Measurements from ENCODE around the gene FAM240A.

Gene FAM240A

GRCh38 chr3:46662771-46663551, 50.6 kb downstream of the FAM240A start:
- DNase-seq (ENCODE audit: low read depth in 2 of 2): no peak

- no peak for DNase-seq (ENCODE audit: low read depth in 2 of 2)
These were observed 51.3 kb downstream of the FAM240A start for GRCh38 chr3:46663591-46664135.

- no peak for DNase-seq (ENCODE audit: low read depth in 2 of 2)
These were observed 52.1 kb downstream of the FAM240A start for GRCh38 chr3:46664188-46664970.

DNA sequence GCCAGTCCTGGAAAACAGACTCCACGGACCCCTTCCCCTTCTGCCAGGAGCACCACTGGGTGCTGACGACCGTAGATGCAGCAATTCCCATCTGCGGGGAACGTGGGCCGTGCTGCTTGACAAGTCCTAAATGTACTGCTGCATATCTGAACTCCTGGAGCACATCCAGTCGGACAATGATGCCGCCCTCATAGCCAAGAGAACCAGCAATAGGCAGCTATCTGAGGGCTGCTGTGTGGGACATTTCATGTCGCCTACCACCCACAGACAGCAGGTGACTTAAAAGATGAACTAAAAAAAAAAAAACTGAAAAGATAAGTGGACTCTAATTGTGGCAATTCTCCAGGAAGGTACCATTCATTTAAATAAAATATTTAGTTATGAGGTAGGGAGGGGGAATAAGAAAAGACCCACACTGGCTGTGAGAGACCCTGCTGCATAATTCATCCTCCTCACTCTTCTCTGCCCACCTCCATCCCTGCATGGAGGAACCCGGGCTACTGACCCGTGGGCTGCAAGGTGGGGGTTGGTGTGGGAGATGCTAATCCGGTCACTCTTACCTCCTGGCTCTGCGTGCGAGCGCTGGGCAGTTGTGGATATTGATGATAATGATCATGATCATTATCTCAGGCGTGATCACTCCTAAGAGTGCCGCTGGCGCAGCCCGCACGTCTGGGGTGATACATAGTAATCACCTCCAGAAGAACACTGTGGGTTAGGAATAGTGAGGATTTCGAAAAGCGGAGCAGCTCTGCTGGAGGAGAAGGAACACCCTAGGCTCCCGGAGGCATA, 52.8 kb downstream of the FAM240A start:
- DNase-seq (ENCODE audit: low read depth in 2 of 2): no peak

DNA sequence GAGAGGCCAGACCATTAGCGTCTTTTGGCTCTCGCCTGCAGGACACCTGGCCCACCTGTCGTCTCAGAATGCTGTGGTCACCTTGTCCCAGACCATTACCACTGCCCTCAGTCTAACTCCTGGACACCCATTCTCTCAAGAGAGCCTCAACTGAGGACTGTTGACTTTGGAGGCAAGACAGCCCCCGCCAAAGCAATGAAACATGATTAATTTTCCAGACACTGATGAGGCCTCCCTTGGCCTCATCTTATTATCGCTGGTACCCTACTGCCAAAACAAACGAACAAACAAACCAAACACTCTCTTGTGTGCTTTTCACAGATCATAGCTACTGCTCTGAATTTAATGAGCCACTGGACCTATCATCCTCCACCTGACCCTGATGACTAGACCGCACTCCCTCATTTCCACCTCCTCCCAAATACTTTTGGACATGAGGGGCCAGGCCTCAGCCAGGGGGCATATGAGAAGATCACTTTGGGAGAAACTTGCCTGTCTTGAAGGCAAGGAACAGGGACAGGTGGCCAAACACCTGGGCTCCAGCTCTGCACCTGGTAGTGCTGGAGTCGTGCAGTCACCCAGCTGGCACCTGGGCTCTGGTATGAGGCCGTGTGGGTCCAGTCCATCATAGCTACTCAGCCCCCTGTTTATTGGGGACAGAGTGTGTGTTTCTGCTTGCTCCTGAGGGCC, 53.6 kb downstream of the FAM240A start:
- no peak for DNase-seq (ENCODE audit: low read depth in 2 of 2)

DNA sequence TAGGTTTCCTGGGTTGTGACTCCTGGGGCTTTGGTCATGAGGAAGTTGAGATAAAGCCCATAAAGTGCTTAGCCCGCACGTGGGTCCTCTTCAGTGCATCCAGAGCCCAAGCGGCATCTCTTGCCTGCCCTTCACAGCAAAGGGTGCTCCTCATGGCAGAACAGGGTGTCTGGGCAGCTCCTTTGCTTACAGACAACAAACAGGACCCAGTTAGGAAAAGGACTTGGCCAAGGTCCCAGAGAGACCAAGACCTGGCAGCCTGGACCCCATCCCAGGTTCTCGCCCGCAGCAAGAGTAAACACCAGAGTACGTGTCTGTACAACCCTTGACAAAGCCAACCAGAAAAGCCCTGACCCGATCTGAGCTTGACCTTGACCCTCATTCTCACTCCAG, 54.1 kb downstream of the FAM240A start:
- no peak for DNase-seq (ENCODE audit: low read depth in 2 of 2)

GRCh38 chr3:46667061-46667621, 54.8 kb downstream of the FAM240A start:
- no peak for DNase-seq (ENCODE audit: low read depth in 2 of 2)

DNA sequence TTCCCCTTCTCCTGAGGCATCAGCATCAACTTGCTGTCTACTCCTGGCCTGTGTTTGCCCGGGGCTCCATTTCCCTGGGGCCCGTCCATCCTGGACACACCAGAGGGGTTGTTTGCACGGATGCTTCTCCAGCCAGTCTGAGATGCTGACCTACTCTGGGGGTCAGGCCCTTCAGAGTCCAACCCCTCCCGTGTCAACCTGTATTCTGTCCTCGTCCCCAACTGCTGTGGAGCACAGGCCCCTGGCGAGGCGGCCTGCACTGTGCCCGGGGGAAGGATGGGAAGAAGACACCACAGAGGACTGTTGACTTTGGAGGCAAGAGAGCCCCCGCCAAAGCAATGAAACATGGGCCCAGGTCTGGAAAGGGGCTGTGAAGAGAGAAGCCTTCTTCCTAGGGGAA, 55.3 kb downstream of the FAM240A start:
- DNase-seq (ENCODE audit: low read depth in 2 of 2): no peak

- DNase-seq (ENCODE audit: low read depth in 2 of 2): no peak
These were observed 55.8 kb downstream of the FAM240A start for GRCh38 chr3:46668116-46668515.

- no peak for DNase-seq (ENCODE audit: low read depth in 2 of 2)
These were observed 56.3 kb downstream of the FAM240A start for GRCh38 chr3:46668591-46668990.

GRCh38 chr3:46669191-46669999, 57.1 kb downstream of the FAM240A start:
- no peak for DNase-seq (ENCODE audit: low read depth in 2 of 2)

DNA sequence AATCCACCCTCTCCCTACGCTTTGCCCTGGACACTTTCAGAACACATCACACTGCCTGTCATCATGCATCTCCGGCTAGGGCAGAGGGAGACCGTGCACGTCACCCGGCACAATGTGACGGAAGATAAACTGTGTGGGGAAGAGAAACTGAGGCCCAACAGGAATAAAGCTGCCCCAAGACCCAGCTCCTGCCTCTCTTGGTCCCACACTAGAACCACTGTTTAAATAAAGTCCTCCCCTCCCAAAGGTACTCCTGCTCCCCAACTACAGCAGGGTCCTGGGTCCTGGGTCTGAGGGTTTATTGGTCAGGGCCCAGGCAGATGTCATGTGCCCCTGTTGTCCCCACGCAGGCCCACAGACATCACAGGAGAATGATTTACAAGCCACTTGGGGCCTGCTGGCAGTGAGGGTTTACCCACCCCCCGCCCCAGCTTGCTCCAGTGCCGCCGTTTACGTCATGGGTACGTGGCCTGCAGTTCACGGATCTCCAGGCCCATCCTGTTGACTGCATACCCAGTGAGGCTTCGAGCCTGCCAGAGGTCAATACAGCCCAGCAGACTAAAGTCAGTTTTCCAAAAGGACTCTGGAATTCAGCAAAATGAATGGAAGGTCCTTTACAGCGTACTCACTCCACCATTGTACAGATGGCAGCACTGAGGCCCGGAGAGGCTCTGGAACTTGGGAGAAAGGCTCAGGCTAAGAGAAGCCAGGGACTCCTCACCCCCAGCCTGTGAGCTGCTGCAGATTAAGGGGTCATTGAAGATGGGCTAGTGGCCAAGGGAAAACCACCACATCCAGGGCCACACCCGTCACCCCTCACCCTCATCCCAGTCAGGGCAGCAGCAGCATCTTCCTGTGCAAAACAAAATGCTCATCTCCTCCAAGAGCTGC, 57.9 kb downstream of the FAM240A start:
- no peak for DNase-seq (ENCODE audit: low read depth in 2 of 2)

DNA sequence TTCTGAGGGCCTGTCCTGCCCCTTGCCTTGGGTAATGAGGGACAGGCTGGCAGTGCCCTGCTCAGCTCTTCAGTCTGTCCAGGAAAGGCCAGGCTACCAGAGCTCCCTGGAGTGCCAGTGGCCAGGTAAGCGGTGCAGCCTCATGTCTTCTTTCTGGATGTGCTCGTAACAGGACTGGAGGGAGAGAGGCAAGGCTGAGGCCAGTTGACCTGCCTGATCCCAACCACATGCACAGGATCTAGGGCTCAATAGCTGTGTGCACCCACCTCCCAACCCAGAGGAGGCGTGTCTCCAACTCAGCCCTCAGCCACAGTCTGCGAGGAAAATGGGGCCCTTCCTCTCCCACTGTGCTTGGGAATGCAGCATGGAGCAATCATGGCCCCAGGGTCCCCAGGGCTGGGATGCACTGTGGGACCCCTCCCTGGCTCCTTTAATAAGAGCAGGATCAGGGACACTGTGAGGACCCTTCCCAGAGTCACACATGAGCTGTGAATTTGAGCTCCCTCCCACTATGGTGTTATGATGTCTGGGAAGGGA, 58.6 kb downstream of the FAM240A start:
- no peak for DNase-seq (ENCODE audit: low read depth in 2 of 2)

GRCh38 chr3:46671541-46672348, 59.4 kb downstream of the FAM240A start:
- DNase-seq (ENCODE audit: low read depth in 2 of 2): no peak

DNA sequence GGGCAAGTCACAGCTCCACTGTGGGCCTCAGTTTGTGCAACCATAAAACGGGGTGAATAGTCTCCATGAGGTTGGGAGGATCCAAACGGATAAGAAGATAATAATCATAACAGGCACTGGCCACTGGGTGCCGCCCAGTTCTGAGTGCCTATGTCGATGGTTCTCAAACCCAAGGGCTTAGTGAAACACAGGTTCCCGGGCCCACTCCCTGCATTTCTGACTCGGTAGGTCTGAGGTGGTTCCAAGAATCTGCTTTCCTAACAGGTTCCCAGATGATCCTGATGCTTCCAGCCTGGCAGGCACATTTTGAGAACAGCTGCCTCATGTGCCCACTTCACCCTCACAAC, 60.0 kb downstream of the FAM240A start:
- DNase-seq (ENCODE audit: low read depth in 2 of 2): no peak

DNA sequence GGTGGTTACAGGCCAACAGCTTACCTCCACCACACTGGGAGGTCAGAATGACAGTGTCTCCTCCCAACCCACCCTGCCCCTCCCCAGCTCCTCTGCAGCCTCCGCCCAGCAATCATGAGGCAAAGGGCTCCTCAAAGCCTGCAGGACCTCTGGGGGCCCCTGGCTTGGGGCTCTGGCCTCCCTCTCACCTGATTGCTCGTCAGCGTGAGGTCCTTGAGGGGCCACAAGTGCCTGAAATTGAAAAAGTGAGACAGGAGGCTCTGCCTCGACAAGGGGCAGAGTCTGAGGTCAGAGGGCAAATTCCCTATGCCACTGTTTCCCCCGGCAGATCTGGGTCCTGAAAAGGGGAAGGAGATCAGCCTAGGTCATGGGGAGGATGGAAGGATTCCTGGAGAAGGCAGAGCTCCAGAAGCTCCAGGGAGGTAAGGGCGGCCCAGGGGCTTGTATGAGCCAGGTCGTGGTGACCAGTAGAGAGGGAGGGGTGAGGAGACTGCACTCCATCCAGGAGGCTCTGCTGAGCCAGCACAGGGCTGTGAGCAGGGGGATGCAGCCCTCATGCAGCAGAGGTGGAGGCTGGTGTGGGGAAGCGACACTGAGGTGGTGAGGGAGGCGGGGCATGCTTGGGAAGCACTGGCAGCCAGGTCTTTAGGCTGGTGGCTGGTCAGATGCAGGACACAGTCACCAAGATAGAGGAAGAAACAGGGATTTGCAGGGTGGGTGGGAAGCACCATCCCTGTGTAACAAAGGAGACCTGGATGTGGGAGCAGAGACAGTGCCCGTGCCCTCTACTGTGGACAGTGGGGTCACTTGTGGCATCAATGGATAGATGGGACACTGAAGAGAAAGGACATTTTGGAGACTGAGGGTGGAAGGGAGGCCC, 61.1 kb downstream of the FAM240A start:
- DNase-seq (ENCODE audit: low read depth in 2 of 2): no peak

Data from stimulated activated CD8-positive, alpha-beta memory T cell treated with anti-CD3 and anti-CD28 coated beads, Interleukin-15, amount 100 ng/mL, for 4 hours (primary cell).